GM18858 (cell line): ENCODE data around the gene CAPS2.
A peak's percentile ranks its signal among the peaks of the same experiment; 100 is the strongest.

Source experiments
- ATAC-seq: cut with Tn5 transposase; IDR thresholded peaks from one replicate; pipeline ENCODE4 v1.9.1; 2021; ENCODE audit not compliant: unreplicated experiment

The CAPS2 gene

DNA sequence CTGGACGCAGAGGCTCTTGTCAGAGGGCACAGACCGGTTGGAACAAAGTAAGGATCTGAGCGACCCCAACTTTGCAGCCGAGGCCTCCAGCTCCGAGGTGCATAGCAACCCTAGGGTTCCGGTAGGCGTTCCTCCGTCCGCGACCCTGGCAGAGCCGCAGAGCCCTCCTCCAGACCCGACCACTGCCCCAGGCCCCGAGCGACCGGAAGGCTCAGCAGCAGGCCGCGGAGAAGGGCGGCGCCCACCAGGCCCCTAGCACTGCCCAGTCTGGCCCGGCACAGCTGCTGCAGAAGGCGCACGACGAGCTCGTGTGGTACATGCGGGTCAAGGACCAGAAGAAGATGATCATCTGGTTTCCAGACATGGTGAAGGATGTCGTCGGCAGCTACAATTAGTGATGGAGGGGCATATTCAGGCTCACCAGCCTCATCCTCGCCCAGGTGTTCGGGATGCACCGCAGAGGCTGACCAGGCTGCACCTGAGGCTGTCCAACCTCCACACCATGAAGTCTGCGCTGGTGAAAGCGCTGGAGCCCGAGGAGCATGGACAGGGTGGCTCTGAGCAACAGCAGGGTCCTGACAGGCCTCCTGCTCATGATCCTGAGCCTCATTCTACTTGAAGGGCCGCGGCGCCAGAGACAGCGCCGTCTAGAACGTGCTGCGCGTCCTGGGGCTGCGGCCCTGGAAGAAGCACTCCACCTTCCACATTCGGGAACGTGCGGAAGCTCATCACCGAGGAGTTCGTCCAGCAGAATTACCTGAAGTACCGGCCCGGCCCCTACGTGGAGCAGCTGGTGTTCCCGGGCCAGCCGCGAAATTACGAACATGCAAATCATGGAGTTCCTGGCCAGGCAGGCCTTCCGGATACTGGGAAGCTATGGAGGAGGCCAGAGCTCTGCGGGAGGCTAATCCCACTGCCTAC is 24.5 kb downstream of the CAPS2 start:
- no peak for ATAC-seq

DNA sequence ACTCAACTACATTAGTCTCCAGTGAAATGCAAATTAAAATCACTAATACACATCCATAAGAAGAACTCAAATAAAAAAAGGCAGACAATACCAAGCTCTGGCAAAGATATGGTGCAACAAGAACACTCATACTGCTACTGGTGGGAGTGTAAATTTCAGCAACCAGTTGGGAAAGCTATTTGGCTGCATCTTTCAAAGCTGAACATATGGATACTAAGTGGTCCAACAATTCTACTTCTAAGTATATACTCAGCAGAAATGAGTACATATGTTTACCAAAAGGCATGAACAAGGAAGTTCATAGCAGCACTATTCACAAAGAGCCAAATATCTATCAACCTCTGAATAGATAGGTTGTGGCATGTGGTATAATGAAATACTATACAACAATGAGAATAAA is 27.3 kb downstream of the CAPS2 start:
- no peak for ATAC-seq

DNA sequence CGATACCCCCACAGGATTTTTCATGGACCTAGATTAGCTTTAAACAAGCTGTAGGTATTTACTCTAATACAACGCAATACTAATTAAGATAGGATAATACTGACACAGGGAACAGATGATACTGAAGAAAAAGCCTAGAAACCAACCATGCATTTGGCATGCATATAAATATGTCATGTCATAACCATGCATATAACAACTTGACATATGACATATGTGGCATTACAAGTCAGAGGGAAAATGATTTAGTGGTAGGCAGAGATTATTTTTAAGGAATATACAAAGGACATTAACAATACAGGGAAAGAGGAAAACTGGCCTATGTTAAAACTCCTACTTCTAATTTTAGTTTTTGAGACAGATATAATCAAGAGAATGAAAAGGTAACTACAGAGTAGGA is 27.9 kb downstream of the CAPS2 start:
- ATAC-seq: no peak

DNA sequence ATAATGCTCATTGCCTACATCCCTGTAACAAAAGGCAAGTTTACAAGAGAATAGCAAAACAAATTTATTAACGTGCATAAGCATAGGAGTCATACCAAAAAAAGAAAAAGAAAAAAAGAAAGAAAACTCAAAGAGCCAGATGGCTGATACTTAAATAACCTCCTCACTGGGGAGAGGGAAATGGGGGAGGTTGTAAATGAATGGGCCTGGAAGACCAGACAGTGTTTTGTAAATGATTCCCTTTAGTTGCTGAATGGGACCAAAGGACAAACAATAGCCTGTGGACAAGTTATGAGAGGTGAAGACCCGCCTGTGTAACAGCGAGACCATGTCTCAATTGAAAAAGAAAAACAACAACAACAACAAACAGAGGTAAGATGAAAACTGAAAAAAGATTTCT is 35.3 kb downstream of the CAPS2 start:
- ATAC-seq: no peak

DNA sequence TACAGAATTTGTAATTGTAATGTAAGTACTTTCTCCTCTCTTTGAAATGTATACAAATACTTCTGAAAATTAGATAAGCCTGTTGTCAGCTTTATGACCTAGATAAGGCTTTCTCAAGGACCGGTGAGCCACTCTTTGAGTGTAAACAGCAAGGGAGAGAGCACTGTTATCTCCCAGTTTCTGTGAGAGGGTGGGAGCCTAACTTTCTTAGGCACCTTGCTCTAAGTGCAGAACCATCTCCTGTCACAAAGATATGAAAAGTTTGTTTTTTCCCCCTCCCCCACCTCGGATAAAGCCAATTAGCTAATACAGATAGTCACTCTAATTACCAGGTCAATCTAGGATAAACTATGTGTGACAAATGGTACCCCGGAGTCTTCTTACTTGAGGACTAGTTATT is 35.8 kb downstream of the CAPS2 start:
- no peak for ATAC-seq

DNA sequence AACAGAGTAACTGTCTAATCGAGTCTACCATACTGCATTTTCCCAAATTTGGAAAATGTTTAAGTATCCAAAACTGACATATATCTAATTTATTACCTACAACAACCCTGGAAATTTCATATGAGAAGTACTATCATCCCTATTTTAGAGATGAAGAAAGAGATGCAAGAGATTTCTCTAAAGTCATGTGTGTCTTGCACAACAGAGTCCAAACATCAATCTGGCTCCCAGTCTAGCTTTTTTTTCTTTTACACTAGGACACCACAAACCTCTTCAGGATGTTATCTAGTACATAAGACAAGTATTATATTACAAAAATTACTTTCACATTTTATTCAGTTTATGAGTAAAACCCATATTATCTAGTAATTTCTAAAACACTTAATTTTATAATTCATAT is 39.1 kb downstream of the CAPS2 start:
- no peak for ATAC-seq

DNA sequence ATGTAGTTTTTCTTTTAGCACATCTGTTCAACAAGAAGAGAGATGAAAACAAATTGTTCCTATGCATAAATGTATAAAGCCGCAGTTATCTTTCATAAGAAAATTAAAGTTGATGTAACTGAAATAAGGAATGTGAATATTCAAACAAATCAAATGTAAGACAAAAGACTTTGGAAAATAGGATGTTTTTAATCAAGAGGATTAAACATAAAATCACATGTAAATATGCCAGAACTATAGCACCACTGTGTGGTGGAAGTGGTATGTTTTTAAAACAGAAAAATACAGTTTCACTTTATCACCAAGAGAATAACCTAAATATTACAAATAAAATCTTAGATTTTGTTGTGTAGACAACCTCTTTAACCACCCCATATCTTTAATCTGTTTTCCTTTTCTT is 40.4 kb downstream of the CAPS2 start:
- ATAC-seq: no peak

DNA sequence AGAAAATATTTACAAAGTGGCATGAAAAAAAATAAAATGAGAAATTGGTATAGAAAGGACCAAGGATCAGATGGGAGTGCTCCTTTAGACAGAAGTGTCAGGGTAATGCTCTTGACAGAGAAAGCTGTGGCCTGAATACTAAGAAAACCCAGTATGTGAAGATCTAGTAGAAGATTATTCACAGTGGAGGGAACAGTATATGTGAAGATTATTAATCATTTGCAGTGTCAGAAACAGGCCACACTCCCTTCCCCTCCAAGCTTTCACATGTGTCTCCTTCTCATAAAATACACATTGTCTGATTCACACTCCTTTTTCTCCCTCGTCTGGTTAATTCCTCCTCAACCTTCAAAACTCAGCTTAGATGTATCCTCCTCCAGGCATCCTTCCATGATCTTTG is 41.3 kb downstream of the CAPS2 start:
- no peak for ATAC-seq

DNA sequence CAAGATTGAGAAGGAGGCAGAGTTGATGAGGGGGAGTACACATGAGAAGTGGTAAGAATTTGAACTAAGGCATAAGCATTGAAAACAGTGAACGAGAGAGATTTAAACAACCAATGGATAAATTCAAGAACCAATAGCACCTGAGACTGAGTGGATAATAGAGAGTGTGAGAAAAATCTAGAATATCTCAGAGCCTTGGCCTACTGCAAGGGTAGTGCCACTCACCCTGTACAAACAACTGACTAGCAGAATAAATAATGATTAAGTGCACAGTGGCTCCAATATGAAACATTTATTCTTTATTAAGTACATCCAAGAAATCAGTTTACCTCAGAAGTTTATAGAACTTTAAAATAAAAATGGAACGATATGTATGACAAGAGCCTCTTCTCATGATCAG is 54.4 kb downstream of the CAPS2 start:
- ATAC-seq: no peak

DNA sequence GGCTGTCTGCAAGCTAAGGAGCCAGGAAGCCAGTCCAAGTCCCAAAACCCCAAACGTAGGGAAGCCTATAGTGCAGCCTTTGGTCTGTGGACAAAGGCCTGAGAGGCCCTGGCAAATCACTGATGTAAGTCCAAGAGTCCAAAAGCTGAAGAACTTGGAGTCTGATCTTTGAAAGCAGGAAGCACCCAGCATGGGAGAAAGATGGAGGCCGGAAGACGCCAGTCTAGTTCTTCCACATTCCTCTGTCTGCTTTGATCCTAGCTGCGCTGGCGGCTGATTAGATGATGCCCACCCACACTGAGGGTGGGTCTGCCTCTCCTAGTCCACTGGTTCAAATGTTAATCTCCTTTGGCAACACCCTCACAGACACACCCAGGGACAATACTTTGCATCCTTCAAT is 58.5 kb downstream of the CAPS2 start:
- ATAC-seq: no peak

DNA sequence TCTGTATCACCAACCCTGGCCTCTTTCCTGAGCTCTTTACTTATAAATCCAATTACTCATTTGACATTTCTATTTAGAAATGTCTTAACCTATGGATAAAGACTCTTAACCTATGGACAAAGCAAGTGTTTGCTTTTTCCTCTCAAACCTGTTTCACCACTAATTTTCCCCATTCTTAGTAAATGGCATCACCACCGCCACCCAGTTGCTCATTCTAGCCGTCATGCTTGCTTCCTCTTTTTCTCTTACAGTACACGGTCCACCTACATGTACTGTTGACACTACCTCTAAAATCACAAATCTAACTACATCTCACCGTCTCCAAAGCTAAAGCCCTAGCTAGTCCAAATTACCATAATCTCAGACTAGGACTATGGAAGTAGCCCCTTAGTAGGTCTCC is 60.0 kb downstream of the CAPS2 start:
- ATAC-seq: peak; percentile 51

DNA sequence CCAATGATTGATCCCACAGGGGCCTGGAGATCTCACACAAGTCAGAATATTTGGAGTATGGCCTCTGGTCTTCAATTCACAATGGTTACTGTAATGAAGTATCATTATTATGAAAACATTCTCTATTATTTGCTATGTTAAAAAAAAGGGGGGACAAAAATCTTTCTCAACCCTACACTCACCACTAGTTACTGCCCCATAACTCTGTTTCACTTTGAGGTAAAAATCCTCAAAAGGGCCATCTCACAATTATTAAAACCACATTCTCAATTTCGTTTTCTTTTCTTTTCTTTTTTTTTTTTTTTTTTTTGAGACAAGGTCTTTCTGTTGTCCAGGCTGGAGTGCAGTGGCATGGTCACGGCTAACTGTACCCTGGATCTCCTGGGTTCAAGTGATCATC is 60.9 kb downstream of the CAPS2 start:
- no peak for ATAC-seq

DNA sequence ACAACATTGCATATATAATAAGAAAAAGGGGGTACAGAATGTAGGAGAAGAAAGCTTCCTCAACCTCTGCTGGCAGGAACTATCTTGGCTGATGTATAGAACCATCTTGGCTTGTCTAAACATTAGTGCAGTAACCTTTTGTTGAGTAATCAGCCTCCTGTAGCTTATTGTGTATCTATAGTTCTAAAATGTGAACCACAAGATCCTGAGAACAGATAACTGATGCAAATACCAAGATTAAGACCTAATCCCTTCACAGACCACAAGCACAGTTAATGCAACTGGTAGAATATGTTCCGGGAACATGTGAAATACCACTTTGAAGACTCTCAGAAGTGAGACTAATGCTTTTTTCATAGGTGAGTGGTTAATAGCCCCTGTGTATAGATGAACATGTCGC is 69.8 kb downstream of the CAPS2 start:
- no peak for ATAC-seq

DNA sequence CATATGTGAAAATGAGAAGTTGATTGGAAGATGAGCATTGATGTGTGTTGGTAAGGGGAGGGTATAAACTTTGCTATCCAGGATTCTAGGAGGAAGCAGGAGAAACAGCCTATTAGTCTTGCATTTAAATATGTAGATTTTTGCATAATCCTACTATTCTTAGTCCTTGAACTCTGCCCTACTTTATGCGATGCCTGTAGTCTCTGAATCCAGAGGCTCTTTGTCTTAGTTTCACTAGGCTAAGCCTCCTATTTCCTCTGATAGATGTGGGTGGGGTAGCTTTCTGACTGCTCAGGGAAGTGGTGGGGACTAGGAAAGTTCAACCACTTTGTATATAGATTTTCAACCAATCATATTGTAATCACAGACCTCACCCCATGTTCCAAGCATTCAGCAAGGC is 71.0 kb downstream of the CAPS2 start:
- no peak for ATAC-seq

DNA sequence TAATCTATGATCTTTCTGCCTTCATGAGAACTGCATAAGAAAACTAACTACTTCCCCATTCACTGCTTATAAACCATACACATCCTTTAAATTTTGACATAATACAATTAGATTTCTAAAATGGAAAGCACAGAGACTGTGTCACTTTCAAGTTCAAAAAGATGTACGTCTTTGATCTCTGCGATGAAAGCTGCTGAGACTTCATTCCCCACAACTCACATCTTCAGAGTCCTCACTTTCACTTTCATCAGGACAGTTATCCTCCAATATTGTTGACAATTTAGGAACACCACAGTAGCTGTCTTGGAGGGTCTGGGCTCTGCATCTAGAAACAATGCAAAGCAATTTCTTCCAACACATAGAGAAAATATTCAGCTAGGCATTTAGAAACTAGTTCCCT is 72.6 kb downstream of the CAPS2 start:
- ATAC-seq: no peak

DNA sequence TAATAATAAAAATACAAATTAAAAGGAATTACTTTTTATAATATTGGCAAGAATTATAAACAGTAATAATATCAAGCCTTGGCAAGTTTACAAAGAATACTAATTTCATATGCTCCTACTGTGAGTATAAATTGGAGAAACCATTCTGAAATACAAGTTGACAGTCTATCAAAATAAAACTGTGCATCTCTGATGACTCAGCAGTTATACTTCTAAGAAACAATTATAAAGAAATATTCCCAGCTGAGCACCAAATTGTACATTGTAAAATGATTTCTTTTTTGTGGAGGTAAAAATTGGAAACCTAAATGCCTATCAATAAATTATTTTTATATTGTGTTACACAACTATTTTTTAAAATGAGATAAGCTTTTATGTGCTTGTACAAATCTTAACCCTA is 85.0 kb downstream of the CAPS2 start:
- no peak for ATAC-seq

DNA sequence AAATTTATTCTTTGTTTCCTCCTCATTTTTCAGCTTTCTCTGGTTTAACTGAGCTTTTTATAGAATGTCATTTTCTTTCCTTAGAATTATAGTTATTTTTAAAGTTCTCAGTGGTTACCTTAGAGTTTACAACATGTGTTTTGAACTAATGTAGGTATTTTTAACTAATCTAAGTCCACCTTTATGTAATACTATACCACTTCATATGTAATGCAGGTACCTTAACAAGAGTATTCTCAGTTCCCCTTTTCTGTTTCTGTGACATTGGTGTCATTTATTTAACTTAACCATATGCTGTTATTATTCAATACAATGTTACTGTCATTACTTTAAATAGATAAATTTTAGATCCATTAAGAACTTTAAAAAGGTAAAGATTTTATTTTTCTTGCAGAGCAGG is 90.1 kb downstream of the CAPS2 start:
- peak; percentile 89 for ATAC-seq

DNA sequence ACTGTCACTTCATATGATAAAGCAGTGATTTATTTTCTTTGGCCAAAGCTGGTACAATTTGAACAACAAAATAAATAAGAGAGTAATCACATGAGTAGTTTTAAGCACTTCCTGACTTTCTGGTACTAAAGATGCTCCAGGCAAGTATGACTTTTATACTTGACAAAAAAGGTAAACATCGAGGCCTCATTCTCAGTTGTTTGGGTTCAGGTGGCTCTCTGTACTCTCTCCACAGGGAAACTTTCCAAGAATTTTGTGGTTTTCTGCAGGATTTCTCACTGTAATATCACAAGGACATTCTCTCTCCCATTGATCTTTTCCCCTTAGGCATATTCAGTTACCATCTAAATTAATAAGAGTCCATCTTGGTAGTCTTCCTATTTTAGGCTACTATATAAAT is 93.9 kb downstream of the CAPS2 start:
- no peak for ATAC-seq

DNA sequence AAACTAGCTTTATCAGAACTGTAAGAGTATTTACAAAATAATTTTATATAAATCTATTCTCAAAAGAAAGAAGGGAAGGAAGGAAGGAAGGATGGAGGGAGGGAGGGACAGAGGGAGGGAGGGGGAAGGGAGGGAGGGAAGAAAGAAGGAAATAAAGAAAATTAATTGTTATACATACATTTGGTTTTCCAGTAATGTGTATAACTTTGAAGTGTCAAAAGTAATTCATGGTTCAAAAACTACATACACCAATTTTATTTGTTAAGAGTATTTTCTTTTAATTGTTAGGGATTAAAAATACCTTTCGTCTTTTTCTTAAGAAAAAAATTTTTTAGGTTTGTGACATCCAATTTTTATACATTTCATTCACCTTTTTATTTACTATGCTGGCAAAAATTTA is 103.0 kb downstream of the CAPS2 start:
- no peak for ATAC-seq
